Calu3 (cell line): ENCODE data around the gene UBE2E3. TPM values are rescaled to one million over a fixed set of nuclear protein-coding genes. Genes with fewer than 3 reads are reported as not detected.
A peak's percentile ranks its signal among the peaks of the same experiment; 100 is the strongest.
"Not testable (repeated sequence)": the region's sequence is repeated elsewhere in the genome, so short reads cannot be mapped to it uniquely, and the experiment has no call there.

Experiments used
- BruUV-seq: library from RNA; stranded (reverse); fragments of 400-500 nt; replicated peaks from 2 replicates; lab custom pipeline; 2021; lab: Mats Ljungman, UMichigan
- CTCF ChIA-PET: fragments of 300-600 bp; sonication (Branson Sonifier 250); formaldehyde crosslinking; loops from one replicate; lab custom pipeline; 2022; ENCODE audit warnings: antibody characterized with exemption; lab: Charles Lee
- DNase-seq: peaks from one replicate; pipeline ENCODE4 v3.0.0; 2022
- H3K27ac Mint-ChIP-seq: one replicate; pipeline ENCODE4 v1.8.0; 2022; ENCODE audit warnings: mixed read lengths; ENCODE audit not compliant: unreplicated experiment
- H3K27me3 Mint-ChIP-seq: one replicate; pipeline ENCODE4 v1.8.0; 2022; ENCODE audit warnings: mixed read lengths; ENCODE audit not compliant: unreplicated experiment
- H3K36me3 Mint-ChIP-seq: one replicate; pipeline ENCODE4 v1.8.0; 2022; ENCODE audit warnings: mild to moderate bottlenecking, moderate library complexity, mixed read lengths; ENCODE audit not compliant: insufficient read depth, unreplicated experiment
- H3K4me1 Mint-ChIP-seq: one replicate; pipeline ENCODE4 v1.8.0; 2022; ENCODE audit warnings: mild to moderate bottlenecking, low read depth, mixed read lengths; ENCODE audit not compliant: unreplicated experiment
- H3K4me3 Mint-ChIP-seq: one replicate; pipeline ENCODE4 v1.8.0; 2022; ENCODE audit warnings: mild to moderate bottlenecking, low read depth, moderate library complexity, mixed read lengths; ENCODE audit not compliant: unreplicated experiment
- H3K9me3 Mint-ChIP-seq: one replicate; pipeline ENCODE4 v1.8.0; 2022; ENCODE audit warnings: low read depth, mixed read lengths; ENCODE audit not compliant: unreplicated experiment
- CTCF ChIP-seq: fragments of 200-600 bp; IDR thresholded peaks from one replicate; pipeline ENCODE4 v1.8.0; 2022; ENCODE audit warnings: antibody characterized with exemption; ENCODE audit not compliant: unreplicated experiment
- intact Hi-C: fragments of 100-400 bp; cut with micrococcal nuclease; formaldehyde crosslinking; loops from one replicate; pipeline ENCODE4 v1.10.0; 2022; ENCODE audit not compliant: unreplicated experiment
- total RNA-seq: library from RNA; stranded (reverse); gene quantifications from 2 replicates; pipeline ENCODE4 v1.2.3, GENCODE V29; 2022

Gene UBE2E3
- total RNA-seq, 1 experiment from 2014 or later, result 64.3 TPM

- Mint-ChIP-seq H3K27me3 (no peaks in the 10 kb centered on the region), H3K27ac (no peak overlapping the region), H3K4me1 (no peaks in the 10 kb centered on the region), H3K36me3 (no peaks in the 10 kb centered on the region), H3K9me3 (no peaks in the 10 kb centered on the region), H3K4me3 (no peak overlapping the region)
- BruUV-seq, result no TSS peak
- CTCF ChIA-PET, result no interaction called here
- TF ChIP-seq CTCF, result peak; percentile 65
- intact Hi-C loops, result loop anchor here (2.0 to 10.0 kb wide), 2 partner anchors 388 to 638 kb away; no protein-coding TSS in a partner anchor
- peak; percentile 6 for DNase-seq
Observed at GRCh38 chr2:181077128-181077709, 96.8 kb downstream of the UBE2E3 start.

GRCh38 chr2:181083140-181083539 is 102.7 kb downstream of the UBE2E3 start:
- Mint-ChIP-seq H3K4me1 (no peaks in the 10 kb centered on the region), H3K27me3 (no peaks in the 10 kb centered on the region), H3K4me3 (no peak overlapping the region), H3K27ac (no peak overlapping the region), H3K36me3 (no peaks in the 10 kb centered on the region), H3K9me3 (no peaks in the 10 kb centered on the region)
- no peak for DNase-seq
- CTCF ChIA-PET, result no interaction called here
- intact Hi-C loops, result no loop called here
- no TSS peak for BruUV-seq
- TF ChIP-seq CTCF, result no peak

DNA sequence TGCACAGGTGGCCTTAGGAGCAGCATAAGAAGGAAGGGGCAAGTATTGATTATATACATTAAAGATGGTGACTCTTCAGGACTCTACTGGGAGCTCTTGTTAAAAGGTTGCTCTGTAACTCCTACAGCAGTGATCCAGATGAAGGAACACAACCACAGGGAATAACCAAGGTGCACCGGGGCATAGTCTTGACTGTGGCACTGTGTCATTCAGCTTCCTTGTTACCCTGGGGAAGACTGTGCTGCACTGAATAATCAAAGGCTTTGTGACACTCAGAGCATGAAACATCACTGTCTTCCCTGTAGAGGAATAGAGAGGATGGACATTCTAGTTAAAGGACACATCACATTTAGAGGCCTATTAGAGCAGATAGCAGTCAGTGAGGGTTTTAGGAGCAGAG is 105.3 kb downstream of the UBE2E3 start:
- no peak overlapping the region for H3K27ac Mint-ChIP-seq
- no peaks in the 10 kb centered on the region for H3K36me3 Mint-ChIP-seq
- no peak overlapping the region for H3K4me3 Mint-ChIP-seq
- no peak for TF ChIP-seq CTCF
- no peaks in the 10 kb centered on the region for H3K27me3 Mint-ChIP-seq
- BruUV-seq, result no TSS peak
- peaks cover 7% of the 10 kb centered on the region for H3K9me3 Mint-ChIP-seq
- CTCF ChIA-PET, result no interaction called here
- H3K4me1 Mint-ChIP-seq, result no peaks in the 10 kb centered on the region
- DNase-seq, result no peak
- intact Hi-C loops, result no loop called here

DNA sequence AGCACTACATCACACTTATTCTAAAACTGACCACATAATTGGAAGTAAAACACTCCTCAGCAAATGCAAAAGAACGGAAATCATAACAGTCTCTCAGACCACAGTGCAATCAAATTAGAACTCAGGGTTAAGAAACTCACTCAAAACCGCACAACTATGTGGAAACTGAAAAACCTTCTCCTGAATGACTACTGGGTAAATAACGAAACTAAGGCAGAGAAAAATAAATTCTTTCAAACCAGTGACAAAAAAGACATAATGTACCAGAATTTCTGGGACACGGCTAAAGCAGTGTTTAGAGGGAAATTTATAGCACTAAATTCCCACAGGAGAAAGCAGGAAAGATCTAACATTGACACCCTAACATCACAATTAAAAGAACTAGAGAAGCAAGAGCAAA is 111.5 kb downstream of the UBE2E3 start:
- H3K4me3 Mint-ChIP-seq, H3K4me1 Mint-ChIP-seq, intact Hi-C loops, H3K27me3 Mint-ChIP-seq, H3K27ac Mint-ChIP-seq, DNase-seq, H3K36me3 Mint-ChIP-seq, CTCF ChIA-PET, BruUV-seq: not testable (repeated sequence)
- H3K9me3 Mint-ChIP-seq, result peaks cover 23% of the 10 kb centered on the region

- H3K36me3 Mint-ChIP-seq, result no peaks in the 10 kb centered on the region
- CTCF ChIA-PET, result no interaction called here
- no peaks in the 10 kb centered on the region for H3K4me1 Mint-ChIP-seq
- intact Hi-C loops, result no loop called here
- peaks cover 17% of the 10 kb centered on the region for H3K9me3 Mint-ChIP-seq
- no peaks in the 10 kb centered on the region for H3K27me3 Mint-ChIP-seq
- DNase-seq, result no peak
- no TSS peak for BruUV-seq
- no peak for TF ChIP-seq CTCF
- H3K27ac Mint-ChIP-seq, result no peak overlapping the region
- no peak overlapping the region for H3K4me3 Mint-ChIP-seq
Observed at GRCh38 chr2:181095486-181095885, 115.1 kb downstream of the UBE2E3 start.
